Skeletal muscle cell (primary cell): ENCODE results near the gene PAPOLB.

Experiments used
- DNase-seq: peaks from one replicate; pipeline ENCODE4 v3.0.0-alpha.2; 2010; ENCODE audit warnings: low read depth
- H3K4me3 ChIP-seq: 2 replicates; pipeline ENCODE4 v1.5.1; 2011; ENCODE audit warnings: low read depth, mild to moderate bottlenecking, control low read depth, low read length, moderate library complexity

The PAPOLB gene

GRCh38 chr7:4879396-4880081, 17.7 kb upstream of the PAPOLB start:
- DNase-seq, result no peak
- H3K4me3 ChIP-seq, result no peak overlapping the region

- H3K4me3 ChIP-seq, result no peak overlapping the region
Observed at GRCh38 chr7:4878336-4879335, 16.8 kb upstream of the PAPOLB start.

GRCh38 chr7:4876586-4876985, 14.8 kb upstream of the PAPOLB start:
- no peak overlapping the region for H3K4me3 ChIP-seq

More at GRCh38 chr7:4878336-4879335, 16.8 kb upstream of the PAPOLB start:
- no peak for DNase-seq

DNA sequence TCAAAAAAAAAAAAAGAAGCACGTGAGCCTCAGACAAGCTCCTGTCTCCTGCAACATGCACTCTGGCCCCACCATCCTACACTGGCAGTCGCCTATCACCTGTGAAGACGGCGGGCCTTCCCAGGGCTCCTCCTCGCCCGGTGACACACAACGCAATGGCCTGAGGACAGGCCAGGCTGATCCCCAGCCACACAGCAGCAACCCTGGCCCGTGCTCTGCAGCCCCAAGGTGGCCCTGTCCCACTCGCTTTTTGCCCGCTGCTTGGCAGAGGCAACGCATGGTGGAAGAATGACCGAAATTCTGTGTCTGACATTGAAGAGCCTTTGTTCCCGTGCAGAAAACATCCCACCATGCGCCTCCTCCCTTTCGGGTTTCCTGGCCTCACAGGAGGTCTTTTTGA, 13.6 kb upstream of the PAPOLB start:
- no peak for DNase-seq
- H3K4me3 ChIP-seq, result no peak overlapping the region

More at GRCh38 chr7:4876586-4876985, 14.8 kb upstream of the PAPOLB start:
- DNase-seq, result no peak

DNA sequence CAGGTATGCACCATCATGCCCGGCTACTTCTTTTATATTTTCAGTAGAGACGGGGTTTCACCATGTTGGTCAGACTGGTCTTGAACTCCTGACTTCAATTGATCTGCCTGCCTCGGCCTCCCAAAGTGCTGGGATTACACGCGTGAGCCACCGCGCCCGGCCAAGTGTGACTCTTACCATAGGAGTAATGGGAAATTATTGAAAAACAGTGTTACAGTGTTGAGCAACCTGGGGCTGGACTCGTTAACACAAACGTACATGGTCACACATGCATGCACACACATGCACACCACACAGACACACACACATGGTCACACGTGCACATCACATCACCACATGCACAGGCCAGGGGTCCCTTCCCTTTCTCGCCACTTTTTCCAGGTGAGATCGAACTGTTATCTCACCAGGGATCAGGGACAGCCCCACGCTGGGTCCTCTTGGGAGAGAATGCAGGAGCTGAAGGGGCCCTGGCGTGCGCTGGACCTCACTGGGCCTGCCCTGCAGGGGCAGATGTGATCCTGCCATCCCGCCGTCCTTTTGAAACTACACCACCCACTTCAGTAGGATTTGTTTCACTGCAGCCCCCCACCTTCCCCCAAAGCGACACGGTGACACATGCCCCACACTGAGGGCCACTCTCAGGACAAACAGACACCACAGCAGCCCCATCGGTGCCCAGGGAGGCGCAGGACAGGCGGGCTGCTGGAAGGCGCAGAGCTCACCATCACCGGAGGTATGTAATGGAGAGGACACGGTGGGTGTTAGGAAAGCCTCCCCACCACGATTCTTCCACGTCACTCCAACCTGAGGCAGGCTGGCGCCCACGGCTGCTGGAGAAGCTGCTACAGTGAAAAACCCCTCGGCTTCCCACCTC, 11.5 kb upstream of the PAPOLB start:
- DNase-seq, result no peak

DNA sequence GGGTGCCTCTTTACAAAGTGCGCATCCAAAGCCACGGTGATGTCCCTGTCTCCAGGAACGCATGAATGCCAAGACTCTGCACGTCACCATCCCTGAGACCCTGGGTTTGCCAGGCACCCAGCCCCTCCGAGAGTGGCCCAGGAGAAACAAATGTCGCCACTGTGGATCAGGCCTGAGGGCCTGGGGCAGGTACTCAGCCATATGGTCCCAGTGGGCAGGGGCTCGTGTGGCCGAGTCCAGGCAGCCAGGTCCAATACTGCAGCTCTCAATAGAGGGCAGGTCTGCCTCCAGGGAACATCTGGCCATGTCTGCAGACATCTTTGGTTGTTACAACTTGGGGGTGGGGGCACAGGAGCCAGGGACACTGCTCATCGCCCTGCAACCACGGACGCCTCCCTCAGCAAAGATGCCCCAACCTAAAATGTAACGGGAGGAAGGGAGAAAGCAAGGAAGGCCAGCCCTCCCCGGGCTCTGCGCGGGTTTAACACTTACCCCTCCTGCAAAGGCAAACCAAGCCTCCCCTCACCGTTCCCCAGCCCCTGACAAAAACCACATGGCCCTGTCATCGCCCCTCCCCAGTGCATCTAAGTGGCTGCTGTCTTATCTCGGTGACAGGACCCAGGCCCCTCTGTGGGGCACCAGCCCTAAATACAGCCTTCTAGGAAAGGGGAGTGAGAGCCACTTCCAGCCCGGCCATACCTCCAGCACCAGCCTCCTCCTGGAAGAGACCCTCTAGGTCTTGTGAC, 10.3 kb upstream of the PAPOLB start:
- H3K4me3 ChIP-seq, result no peak overlapping the region
- DNase-seq, result no peak

More for the DNA sequence above, 11.5 kb upstream of the PAPOLB start:
- no peak overlapping the region for H3K4me3 ChIP-seq

DNA sequence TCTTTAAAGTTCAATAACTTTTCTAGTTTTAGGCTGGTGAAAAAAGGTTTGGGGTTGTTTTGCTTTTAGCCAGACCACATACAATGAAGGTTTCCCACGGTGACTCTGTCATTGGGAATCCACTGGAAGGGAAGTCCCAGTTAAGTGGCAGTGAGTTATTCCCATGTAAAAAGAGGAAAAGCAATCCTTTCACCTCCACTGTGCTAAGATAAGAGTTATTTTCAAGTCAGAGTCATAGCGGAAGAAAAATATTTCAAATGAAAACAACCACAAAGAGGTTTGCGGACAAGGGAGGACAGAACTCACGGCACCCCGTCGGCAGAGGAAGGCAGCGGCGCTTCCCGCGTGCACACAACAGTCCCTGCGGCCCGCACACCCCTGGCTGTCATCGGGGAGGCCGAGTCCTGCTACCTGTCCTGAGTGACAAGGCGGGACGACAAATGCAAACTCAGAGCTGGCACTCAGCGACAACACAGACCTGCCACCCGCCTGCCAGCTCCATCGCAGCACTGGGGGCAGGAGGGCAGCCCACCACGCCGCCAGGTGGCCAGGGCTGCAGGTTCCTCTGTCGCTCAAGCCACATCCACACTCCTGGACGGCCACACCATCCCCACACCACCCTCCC, 9.3 kb upstream of the PAPOLB start:
- H3K4me3 ChIP-seq, result no peak overlapping the region
- no peak for DNase-seq

DNA sequence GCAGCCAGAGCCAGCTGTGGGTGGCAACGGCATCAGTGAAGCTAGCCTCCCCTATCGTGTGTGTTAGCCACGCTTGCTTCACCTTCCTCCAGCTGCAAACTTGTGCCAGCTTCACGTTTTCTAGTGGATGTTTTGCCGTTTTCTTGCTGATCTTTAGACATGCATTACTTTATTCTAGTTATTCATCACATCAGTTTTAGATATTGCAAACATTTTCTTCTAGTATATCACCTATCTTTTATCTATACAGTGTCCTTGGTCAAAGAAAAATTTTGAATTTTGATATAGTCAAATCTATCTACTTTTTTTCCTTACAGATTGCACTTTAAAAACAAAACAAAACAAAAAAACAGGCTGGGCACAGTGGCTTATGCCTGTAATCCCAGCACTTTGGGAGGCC, 6.7 kb upstream of the PAPOLB start:
- no peak for DNase-seq
- H3K4me3 ChIP-seq, result no peak overlapping the region

GRCh38 chr7:4866528-4867496, 5.0 kb upstream of the PAPOLB start:
- no peak overlapping the region for H3K4me3 ChIP-seq
- DNase-seq, result no peak

- H3K4me3 ChIP-seq, result peak overlapping the region; percentile 33
- DNase-seq, result no peak
Observed at GRCh38 chr7:4862156-4862555, 326 bp upstream of the PAPOLB start.

- DNase-seq, result no peak
- H3K4me3 ChIP-seq, result peak overlapping the region; percentile 33
Observed at GRCh38 chr7:4861227-4861626, 603 bp downstream of the PAPOLB start.

DNA sequence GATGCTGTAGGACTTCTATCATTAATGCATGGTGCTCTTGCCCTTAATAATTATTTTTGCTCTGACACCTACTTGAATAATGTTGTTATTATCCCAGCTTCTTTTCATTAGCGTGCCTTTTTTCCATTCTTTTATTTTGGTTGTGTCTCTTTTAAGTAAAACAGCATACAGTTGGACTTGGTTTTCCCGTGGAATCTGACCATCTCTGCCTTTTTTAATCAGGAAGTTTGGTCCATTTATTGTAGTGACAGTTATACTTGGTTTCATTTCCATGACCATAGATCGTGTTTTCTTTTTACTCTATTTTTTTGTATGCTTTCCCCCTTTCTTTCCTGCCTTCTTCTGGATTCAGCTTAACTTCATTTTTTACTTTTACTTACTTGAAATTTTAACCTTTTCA, 4.6 kb downstream of the PAPOLB start:
- H3K4me3 ChIP-seq, result no peak overlapping the region
- no peak for DNase-seq

GRCh38 chr7:4856336-4857057, 5.3 kb downstream of the PAPOLB start:
- no peak overlapping the region for H3K4me3 ChIP-seq
- DNase-seq, result no peak

DNA sequence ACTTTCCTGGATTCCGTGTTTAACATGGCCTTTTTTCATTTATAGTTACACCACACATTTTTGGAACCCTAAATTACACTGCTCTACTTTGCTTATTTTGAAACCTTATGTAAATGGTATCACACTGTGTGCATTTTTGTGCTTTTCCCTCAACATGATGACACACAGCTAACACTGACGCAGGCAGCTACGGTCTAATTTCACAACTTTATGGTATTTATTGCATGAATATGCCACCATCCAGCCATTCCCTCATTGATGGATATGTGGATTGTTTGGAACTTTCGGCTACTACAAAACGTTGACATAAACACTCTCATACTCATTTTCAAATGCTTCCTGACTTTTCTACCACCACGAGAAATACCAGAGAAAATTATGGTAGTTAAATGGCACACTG, 6.9 kb downstream of the PAPOLB start:
- no peak for DNase-seq
- H3K4me3 ChIP-seq, result no peak overlapping the region

DNA sequence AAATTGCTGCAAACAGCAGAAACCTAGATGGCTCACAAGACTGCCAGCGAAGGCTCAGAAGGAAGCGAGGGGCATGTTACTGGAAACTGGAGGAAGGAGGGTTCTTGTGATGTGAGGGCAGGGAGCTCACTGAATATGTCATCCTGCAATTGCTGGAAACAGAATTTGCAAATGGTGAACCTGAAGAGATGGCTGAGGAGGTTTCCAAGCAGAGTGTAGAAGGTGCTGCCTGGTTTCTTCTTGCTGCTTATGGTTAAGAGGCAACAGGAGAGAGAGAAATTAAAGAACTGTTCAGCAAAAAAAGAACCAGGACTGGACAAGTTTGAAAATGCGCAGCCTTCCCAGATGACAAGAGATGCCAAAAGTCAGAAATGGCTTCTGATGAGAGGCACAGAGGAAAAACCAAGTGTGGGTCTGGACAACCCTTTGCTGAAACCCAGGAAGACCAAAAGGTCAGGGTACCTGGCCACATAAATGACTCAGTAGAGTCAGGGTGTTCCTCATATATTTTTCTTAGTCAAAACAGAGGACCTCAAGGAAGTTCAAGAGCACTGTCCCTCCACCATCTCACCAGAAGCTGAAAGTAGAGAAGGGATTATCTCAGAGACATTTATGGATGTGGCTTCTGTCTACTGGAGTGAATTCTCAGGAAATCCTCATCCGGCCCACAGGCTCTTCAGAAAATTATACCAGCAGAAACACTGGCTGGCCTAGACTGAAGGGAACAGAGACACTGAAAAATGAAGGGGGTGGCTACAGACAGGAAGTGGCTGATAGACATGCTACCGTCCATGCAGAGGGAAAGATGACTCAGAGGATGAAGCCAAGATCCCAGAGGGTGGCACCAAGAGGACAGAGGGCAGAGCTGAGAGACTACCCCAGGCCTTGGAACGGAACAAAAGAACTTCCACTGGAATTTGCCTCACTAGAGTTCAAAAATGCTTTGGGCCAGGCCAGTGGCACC, 10.1 kb downstream of the PAPOLB start:
- no peak for DNase-seq
- H3K4me3 ChIP-seq, result no peak overlapping the region
